Effector memory CD4-positive, alpha-beta T cell (primary cell): ENCODE measurements around the gene PTPN6.

ENCODE experiments used
- DNase-seq, 3 donors: peaks; one replicate each; pipeline ENCODE4 v3.0.0-alpha.2; 2020
- H3K27ac ChIP-seq: 2 replicates; pipeline ENCODE4 v1.7.0; 2013; ENCODE audit warnings: mild to moderate bottlenecking, low read length, moderate library complexity; ENCODE audit not compliant: insufficient read depth, poor library complexity, severe bottlenecking
- H3K27me3 ChIP-seq: replicated peaks from 2 replicates; pipeline ENCODE4 v1.7.0; 2013; ENCODE audit warnings: mild to moderate bottlenecking, low read length; ENCODE audit not compliant: insufficient read depth, control insufficient read depth, poor library complexity, severe bottlenecking
- H3K36me3 ChIP-seq: 2 replicates; pipeline ENCODE4 v1.7.0; 2013; ENCODE audit warnings: mild to moderate bottlenecking, low read length, moderate library complexity; ENCODE audit not compliant: control insufficient read depth, insufficient read depth
- H3K4me1 ChIP-seq: 2 replicates; pipeline ENCODE4 v1.7.0; 2013; ENCODE audit warnings: low read length, mild to moderate bottlenecking; ENCODE audit not compliant: control insufficient read depth, insufficient read depth, poor library complexity, severe bottlenecking
- H3K4me3 ChIP-seq: 2 replicates; pipeline ENCODE4 v1.7.0; 2013; ENCODE audit warnings: low read length, low read depth, mild to moderate bottlenecking; ENCODE audit not compliant: insufficient read depth, poor library complexity, severe bottlenecking
- H3K9me3 ChIP-seq: 2 replicates; pipeline ENCODE4 v1.7.0; 2013; ENCODE audit warnings: mild to moderate bottlenecking, low read length, moderate library complexity; ENCODE audit not compliant: control insufficient read depth

PTPN6 gene

GRCh38 chr12:6942331-6942665 lies 8.9 kb upstream of the PTPN6 start:
- no peak overlapping the region for H3K4me3 ChIP-seq
- H3K27me3 ChIP-seq, result no peaks in the 10 kb centered on the region
- no peaks in the 10 kb centered on the region for H3K36me3 ChIP-seq
- DNase-seq, result no peak
- peaks cover 40% of the 10 kb centered on the region for H3K4me1 ChIP-seq
- peak overlapping the region; percentile 7 for H3K27ac ChIP-seq
- no peaks in the 10 kb centered on the region for H3K9me3 ChIP-seq

- peak; percentile 71 to 78 (median 71) for DNase-seq
- no peak overlapping the region for H3K4me3 ChIP-seq
- no peaks in the 10 kb centered on the region for H3K36me3 ChIP-seq
- H3K27me3 ChIP-seq, result no peaks in the 10 kb centered on the region
- no peaks in the 10 kb centered on the region for H3K9me3 ChIP-seq
- H3K27ac ChIP-seq, result peak overlapping the region; percentile 95
- peaks cover 36% of the 10 kb centered on the region for H3K4me1 ChIP-seq
Measured at GRCh38 chr12:6943389-6943721, 7.8 kb upstream of the PTPN6 start.

GRCh38 chr12:6943722-6944380 lies 7.3 kb upstream of the PTPN6 start, which contains the start of the genes C12orf57 and RNU7-1:
Gene C12orf57 (plus strand): TSS chr12:6944022. CDS start chr12:6944122, 100 bp downstream.
Gene RNU7-1 (plus strand): TSS chr12:6943816.
- H3K4me1 ChIP-seq, result peaks cover 40% of the 10 kb centered on the region
- peak; percentile 62 to 71 (median 70) for DNase-seq
- peak within 1 kb of the TSS; percentile 95 for H3K27ac ChIP-seq

GRCh38 chr12:6944381-6945186 lies 6.6 kb upstream of the PTPN6 start:
- H3K27ac ChIP-seq, result peak overlapping the region; percentile 95
- H3K27me3 ChIP-seq, result no peaks in the 10 kb centered on the region
- H3K36me3 ChIP-seq, result no peaks in the 10 kb centered on the region
- H3K9me3 ChIP-seq, result no peaks in the 10 kb centered on the region
- peak; percentile 77 to 83 (median 82) for DNase-seq
- H3K4me1 ChIP-seq, result peaks cover 46% of the 10 kb centered on the region
- peak overlapping the region; percentile 79 for H3K4me3 ChIP-seq

More at GRCh38 chr12:6943722-6944380, 7.3 kb upstream of the PTPN6 start, which contains the start of the genes C12orf57 and RNU7-1:
- no peaks in the 10 kb centered on the region for H3K36me3 ChIP-seq
- no peaks in the 10 kb centered on the region for H3K9me3 ChIP-seq
- H3K27me3 ChIP-seq, result no peaks in the 10 kb centered on the region
- peak within 1 kb of the TSS; percentile 79 for H3K4me3 ChIP-seq

GRCh38 chr12:6945613-6946012 lies 5.5 kb upstream of the PTPN6 start:
- peaks cover 56% of the 10 kb centered on the region for H3K4me1 ChIP-seq

GRCh38 chr12:6946033-6946919 lies 4.9 kb upstream of the PTPN6 start:
- Histone ChIP-seq H3K36me3 (no peaks in the 10 kb centered on the region), H3K27me3 (no peaks in the 10 kb centered on the region), H3K4me1 (peaks cover 61% of the 10 kb centered on the region), H3K4me3 (peak overlapping the region; percentile 51), H3K9me3 (no peaks in the 10 kb centered on the region), H3K27ac (peak overlapping the region; percentile 95)
- peak; percentile 56 to 73 (median 67) for DNase-seq

More at GRCh38 chr12:6945613-6946012, 5.5 kb upstream of the PTPN6 start:
- H3K27me3 ChIP-seq, result no peaks in the 10 kb centered on the region
- no peaks in the 10 kb centered on the region for H3K36me3 ChIP-seq
- peak overlapping the region; percentile 95 for H3K27ac ChIP-seq
- H3K9me3 ChIP-seq, result no peaks in the 10 kb centered on the region
- no peak for DNase-seq
- H3K4me3 ChIP-seq, result peak overlapping the region; percentile 51

- no peaks in the 10 kb centered on the region for H3K9me3 ChIP-seq
- peak overlapping the region; percentile 95 for H3K27ac ChIP-seq
- peak overlapping the region; percentile 51 for H3K4me3 ChIP-seq
- H3K4me1 ChIP-seq, result peaks cover 61% of the 10 kb centered on the region
- H3K36me3 ChIP-seq, result no peaks in the 10 kb centered on the region
- no peak for DNase-seq
- H3K27me3 ChIP-seq, result no peaks in the 10 kb centered on the region
Measured at GRCh38 chr12:6946920-6947374, 4.2 kb upstream of the PTPN6 start.

- no peak overlapping the region for H3K4me3 ChIP-seq
- no peaks in the 10 kb centered on the region for H3K9me3 ChIP-seq
- DNase-seq, result no peak
- no peaks in the 10 kb centered on the region for H3K36me3 ChIP-seq
- H3K27me3 ChIP-seq, result no peaks in the 10 kb centered on the region
- peaks cover 61% of the 10 kb centered on the region for H3K4me1 ChIP-seq
- H3K27ac ChIP-seq, result peak overlapping the region; percentile 95
Measured at GRCh38 chr12:6947615-6948014, 3.5 kb upstream of the PTPN6 start.

GRCh38 chr12:6948873-6949594 lies 2.1 kb upstream of the PTPN6 start:
- no peak for DNase-seq
- Histone ChIP-seq H3K27me3 (no peaks in the 10 kb centered on the region), H3K4me1 (peaks cover 68% of the 10 kb centered on the region), H3K27ac (peak overlapping the region; percentile 69), H3K36me3 (no peaks in the 10 kb centered on the region), H3K9me3 (no peaks in the 10 kb centered on the region), H3K4me3 (peak overlapping the region; percentile 41)
